NCI-H460 (cell line): ENCODE data around the gene SEMA4D. TPM values are rescaled to one million over a fixed set of nuclear protein-coding genes. Genes with fewer than 3 reads are reported as not detected.

Experiments
- DNase-seq: peaks from one replicate; pipeline ENCODE4 v3.0.0-alpha.2; 2016; ENCODE audit warnings: low read depth; ENCODE audit errors: extremely low read depth
- total RNA-seq: library from RNA; depleted of rRNA; stranded (reverse); fragments of >200 nt; shearing (Covaris generic); gene quantifications from 2 replicates; pipeline ENCODE4 v1.2.3, GENCODE V29; 2014

The SEMA4D gene
- total RNA-seq, 1 experiment from 2014 or later, result 2.3 TPM

DNA sequence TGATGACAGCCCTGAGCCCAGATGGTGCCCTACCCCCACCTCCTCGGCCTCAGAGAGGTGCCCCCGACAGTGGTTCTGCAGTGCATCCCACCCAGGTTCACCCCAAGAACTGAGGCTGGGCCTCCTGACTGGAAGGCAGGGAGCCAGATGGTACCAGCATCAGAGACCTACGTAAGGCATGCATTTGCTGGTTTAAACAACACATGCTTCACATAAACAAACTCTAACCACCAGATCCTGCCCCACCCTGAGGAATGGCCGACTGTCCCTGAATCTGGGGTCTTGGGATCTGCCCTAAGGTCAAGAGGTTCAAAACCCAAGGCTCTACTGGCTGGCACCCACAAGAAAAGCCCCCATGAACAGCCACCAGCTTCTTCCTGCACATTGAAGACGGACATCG lies 106.3 kb downstream of the SEMA4D start:
- DNase-seq, result no peak

DNA sequence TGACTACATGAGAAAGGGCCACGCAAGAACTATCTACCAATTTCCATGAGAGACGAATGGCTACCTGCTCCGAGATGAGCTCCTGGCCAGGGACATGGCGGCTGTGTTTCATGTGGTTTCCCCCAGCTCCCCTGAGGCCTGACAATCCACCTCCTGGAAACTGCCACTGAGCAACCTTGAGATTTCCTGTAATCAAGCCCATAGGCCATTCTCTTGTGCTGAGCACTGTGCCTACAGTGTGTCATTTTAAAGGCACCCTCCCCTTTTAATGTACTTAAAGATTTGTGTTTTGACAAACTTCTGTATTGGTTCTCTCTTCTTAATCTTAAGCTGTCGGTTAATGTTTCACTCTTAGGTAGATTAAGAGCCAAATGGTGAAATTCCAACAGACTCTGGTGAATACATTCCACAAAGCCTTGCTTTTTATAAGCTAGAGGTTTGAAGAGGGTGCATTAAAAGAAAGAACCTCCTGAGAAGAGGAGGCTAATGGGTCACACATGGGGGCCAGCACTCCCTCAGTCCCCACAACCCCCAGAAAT lies 107.3 kb downstream of the SEMA4D start:
- no peak for DNase-seq

GRCh38 chr9:89390068-89390555 lies 107.8 kb downstream of the SEMA4D start:
- no peak for DNase-seq

GRCh38 chr9:89388868-89389177 lies 109.1 kb downstream of the SEMA4D start:
- no peak for DNase-seq

DNA sequence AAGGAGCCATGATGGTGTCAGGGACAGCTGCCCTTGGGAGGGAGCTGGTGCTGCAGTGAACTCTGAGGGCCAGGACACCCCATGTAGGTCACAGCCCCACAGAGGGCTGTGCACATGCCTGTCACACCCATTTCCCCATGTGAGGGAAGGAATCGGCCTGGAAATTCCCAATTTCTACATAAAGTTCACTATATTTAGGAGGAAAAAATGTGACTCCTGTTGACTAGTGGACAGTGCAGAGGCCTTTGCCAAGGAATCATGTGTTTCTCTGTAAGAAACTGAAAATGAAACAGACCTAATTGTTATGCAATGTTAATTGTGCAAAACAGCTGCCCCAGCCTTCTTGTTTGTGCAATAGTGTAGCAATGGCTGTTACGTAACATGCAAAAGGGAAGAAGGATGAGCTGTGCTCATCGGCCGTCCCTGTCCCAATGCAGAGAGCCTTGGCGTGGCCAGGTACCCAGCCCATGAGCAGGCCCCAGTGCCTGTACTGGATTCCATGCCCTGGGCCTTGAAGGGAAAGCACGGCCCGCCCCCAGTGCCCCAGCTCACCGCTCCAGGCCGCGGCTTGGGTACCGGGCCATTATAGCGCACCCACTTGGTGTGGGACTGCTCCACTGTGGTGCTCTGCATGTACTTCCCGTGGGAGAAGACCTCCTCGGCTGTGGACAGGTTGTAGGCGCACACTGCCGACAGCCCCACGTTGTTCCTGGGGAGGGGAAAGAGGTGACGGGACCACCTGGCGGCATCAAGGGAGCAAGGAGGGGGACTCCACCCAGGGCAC lies 109.6 kb downstream of the SEMA4D start:
- DNase-seq, result peak; percentile 32

- DNase-seq, result no peak
Observed at GRCh38 chr9:89387197-89387849, 110.6 kb downstream of the SEMA4D start.

GRCh38 chr9:89386797-89387196 lies 111.1 kb downstream of the SEMA4D start:
- no peak for DNase-seq

DNA sequence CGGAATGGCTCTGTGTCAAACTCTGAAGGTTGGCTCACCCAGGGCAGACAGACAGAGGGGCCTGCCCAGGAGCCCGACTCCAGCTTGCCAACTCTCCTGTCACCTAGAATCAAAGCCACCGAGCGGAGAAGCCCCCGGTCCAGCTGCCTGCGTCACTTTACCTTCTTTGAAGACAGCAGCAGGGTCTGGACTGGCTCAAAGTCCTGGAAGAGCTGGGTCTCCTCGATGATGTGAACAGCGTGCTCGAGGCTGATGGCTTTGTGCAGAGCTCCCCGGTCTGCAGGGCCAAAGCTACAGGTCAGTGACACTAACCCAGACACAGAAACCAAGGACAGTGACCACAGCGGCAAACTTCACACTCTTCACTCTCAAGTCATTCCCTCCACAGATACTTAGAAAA lies 111.7 kb downstream of the SEMA4D start:
- no peak for DNase-seq

GRCh38 chr9:89384783-89385182 lies 113.1 kb downstream of the SEMA4D start:
- no peak for DNase-seq

DNA sequence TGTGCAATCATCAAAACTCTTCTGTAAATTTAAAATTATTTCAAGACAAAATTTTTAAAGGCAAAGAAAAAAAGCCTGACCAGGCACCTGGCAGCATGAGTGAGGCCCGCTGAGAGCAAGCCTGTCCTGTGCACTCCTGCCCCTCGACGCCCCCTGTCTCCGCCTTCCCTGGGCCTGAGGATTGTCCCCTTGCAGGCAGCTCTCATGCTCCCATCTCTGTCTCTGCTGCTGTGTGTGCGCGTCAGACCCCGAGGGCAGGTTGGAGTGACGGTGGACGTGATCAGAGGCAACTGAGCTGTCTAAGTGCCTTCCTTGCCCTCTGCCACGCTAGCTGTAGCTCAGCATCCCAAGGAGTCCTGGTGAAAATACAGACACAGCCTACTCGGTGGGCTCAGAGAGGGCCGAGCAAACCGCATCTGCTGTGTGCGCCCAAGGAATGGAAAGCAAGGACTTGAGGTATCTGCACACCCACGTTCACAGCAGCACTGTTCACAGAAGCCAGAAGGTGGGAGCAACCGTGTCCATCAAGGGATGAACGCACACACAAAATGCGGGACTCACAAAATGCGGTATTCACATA lies 114.1 kb downstream of the SEMA4D start:
- no peak for DNase-seq

DNA sequence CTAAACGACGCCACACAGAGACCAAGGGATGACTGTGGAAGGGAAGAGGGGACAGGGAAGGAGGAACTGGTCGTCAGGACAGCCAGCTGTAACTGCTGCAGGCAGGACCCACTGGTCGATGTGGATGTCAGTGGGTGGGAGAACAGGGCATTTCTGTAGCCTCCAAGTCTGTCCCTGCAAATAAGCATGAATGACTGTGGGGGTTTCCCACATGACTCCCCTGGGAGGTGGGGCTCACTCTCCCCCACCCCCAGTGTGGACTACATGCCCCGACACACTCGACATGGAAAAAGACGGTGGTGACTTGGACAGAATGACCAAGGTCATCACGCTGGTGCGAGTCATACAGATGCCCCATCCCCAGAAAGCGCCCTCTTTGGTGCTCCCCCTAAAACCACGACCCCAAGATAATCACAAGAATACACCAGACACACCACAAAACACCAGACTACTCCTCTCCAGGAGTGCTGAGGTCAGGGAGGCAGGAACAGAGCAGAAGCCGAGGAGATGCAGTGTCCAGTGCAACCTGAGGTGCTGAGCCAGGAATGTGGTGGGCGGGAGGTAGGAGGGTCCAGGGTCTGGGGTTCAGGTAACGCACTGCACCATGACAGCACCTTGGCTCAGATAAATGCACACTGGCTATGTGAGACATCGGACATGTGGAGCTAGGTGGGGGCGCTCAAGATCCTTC lies 114.7 kb downstream of the SEMA4D start:
- DNase-seq, result no peak

- DNase-seq, result no peak
Observed at GRCh38 chr9:89382026-89382986, 115.6 kb downstream of the SEMA4D start.

DNA sequence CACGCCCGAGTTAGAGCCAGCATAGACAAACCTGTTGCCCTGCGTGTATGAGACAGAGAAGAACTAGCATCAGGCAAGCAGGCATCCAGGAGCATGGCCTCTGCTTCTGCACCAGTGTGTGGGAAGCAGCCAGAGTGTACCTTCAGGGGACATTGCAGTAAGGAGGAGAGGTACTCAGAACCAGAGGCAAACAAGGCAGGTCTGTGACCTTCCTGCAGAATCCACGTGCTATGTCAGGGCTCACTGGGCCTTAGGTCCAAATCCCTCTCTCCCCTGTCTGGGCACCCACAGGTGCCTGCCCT lies 116.7 kb downstream of the SEMA4D start:
- no peak for DNase-seq

GRCh38 chr9:89380437-89381307 lies 117.2 kb downstream of the SEMA4D start:
- no peak for DNase-seq

GRCh38 chr9:89379508-89380115 lies 118.3 kb downstream of the SEMA4D start:
- no peak for DNase-seq

GRCh38 chr9:89379031-89379430 lies 118.9 kb downstream of the SEMA4D start:
- DNase-seq, result no peak

- no peak for DNase-seq
Observed at GRCh38 chr9:89378541-89378940, 119.4 kb downstream of the SEMA4D start.

DNA sequence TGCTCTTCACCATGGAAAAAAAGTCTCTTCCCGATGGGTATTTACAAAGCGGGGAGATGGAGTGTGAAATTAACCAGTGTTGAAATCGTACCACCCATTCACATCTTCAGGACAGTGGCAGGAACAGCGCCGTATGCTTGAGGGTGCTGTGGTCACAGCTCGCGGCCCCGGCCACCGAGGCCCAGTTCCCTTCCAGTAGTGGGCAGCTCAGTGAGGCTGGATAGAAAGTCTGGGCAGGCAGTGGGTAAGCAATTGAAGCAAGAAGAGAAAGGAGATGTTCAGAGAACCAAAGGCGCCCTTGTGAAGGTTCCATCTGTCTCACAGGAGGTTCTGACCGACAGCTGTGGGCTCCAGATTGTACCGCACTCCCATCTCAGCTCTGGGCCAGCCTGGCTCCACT lies 120.5 kb downstream of the SEMA4D start:
- no peak for DNase-seq
